Body of pancreas (tissue), 4 donors: ENCODE results near the gene KLHL29. TPM values are rescaled to one million over a fixed set of nuclear protein-coding genes. Genes with fewer than 3 reads are reported as not detected.

Source experiments
- ATAC-seq: fragments of 150-250 bp; one replicate; pipeline ENCODE4 v1.9.1; 2016
- DNase-seq, 4 donors: peaks; one replicate each; pipeline ENCODE4 v3.0.0-alpha.2; 2019
- H3K27ac ChIP-seq, 4 donors: fragments of 200-600 bp; sonication (generic); 1 replicate in 3 of 4; 2 replicates in 1 of 4; pipeline versions ENCODE4 v1.5.1 to v1.6.1; 2016 to 2019; ENCODE audit warnings: mild to moderate bottlenecking in 1 of 4, mixed read lengths in 1 of 4, moderate library complexity in 1 of 4
- H3K27me3 ChIP-seq, 2 donors: fragments of 200-600 bp; sonication (generic); one replicate each; pipeline ENCODE4 v1.6.0; 2016; ENCODE audit warnings: mild to moderate bottlenecking in 1 of 2
- H3K36me3 ChIP-seq, 2 donors: fragments of 200-600 bp; sonication (generic); replicated peaks in 1 of 2; 2 replicates each; pipeline ENCODE4 v1.5.1; 2016; ENCODE audit warnings: low read depth in 2 of 2; ENCODE audit not compliant: insufficient read depth in 1 of 2
- H3K4me1 ChIP-seq: fragments of 200-600 bp; sonication (generic); one replicate; pipeline ENCODE4 v1.6.0; 2016
- H3K4me3 ChIP-seq, 2 donors: fragments of 200-600 bp; sonication (generic); 1 replicate in 1 of 2; 2 replicates in 1 of 2; pipeline ENCODE4 v1.5.1; 2016 to 2019
- H3K9me3 ChIP-seq, 3 donors: fragments of 200-600 bp; sonication (generic); 1 replicate in 2 of 3; 2 replicates in 1 of 3; pipeline ENCODE4 v1.5.1; 2016
- POLR2A ChIP-seq, 3 donors: fragments of 450-650 bp; IDR thresholded peaks; one replicate each; pipeline ENCODE4 v1.6.1; 2016; ENCODE audit warnings: antibody characterized with exemption in 3 of 3, mild to moderate bottlenecking in 2 of 3
- WGBS, 2 donors: methylation state at CpG; one replicate each; pipeline ENCODE4 v1.1.5; 2017; 5-methylcytosine and 5-hydroxymethylcytosine counted together
- intact Hi-C: fragments of 100-400 bp; cut with DNase I; formaldehyde crosslinking; loops from one replicate; pipeline ENCODE4 v1.15.1; 2023
- total RNA-seq, 2 donors: library from RNA; depleted of rRNA; stranded (reverse); fragments of >200 nt; gene quantifications; one replicate each; pipeline ENCODE4 v1.1.0, GENCODE V29; 2016
- TF ChIP-seq, protein P1 (sequence below), 7 experiments: fragments of 450-650 bp in 4 of 7; fragments of 200-600 bp in 3 of 7; sonication (generic) in 3 of 7; IDR thresholded peaks; one replicate each; pipeline ENCODE4 v1.5.1; 2016 to 2019; ENCODE audit warnings: antibody characterized with exemption in 7 of 7

The KLHL29 gene
- total RNA-seq, 2 donors from 2014 or later = 4.0 to 4.4 TPM

DNA sequence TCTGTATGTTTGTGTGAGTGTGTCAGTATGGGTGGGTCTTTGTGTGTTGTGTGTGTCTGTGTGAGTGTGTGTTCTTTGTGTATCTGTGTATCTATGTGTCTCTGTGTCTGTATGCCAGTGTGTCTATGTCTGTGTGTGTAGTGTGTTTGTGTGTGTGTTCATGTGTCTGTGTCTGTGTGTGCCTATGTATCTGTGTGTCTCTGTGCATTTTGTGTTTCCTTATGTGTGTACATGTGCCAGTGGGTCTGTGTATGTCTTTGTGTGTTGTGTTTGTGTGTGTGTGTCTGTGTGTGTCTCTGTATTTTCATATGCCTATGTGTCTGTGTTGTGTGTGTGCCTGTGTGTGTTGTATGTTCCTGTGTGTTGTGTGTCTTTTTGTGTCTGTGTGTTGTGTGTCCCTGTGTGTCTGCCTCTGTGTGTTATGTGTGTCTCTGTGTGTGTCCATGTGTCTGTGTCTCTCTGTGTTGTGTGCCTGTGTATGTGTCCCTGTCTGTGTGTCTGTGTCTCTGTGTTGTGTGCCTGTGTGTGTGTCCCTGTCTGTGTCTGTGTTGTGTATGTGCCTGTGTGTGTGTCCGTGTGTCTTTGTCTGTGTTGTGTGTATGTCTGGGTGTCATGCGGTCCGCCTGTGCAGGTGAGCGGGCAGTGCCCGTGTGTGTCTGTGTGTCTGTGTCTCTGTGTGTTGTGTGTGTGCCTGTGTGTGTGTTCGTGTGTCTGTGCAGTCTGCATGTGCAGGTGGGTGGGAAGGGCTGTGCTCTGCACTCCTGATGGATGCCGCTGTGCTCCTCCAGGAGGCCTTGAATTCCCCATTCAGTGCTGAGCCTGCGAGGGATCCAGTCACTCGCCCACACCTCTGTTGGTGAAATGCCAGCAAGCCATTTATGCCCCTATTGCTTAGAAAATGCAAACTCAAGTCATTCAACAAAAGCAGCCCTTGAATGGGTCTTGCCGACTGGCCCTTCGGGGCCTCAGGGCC lies 37.4 kb downstream of the KLHL29 start:
- DNase-seq = no peak
- peaks cover 9% of the 10 kb centered on the region for H3K4me1 ChIP-seq
- H3K27ac ChIP-seq = no peak overlapping the region
- no peak for TF ChIP-seq POLR2A (IDR thresholded peaks at IDR 0.05)
- TF ChIP-seq, protein P1, sequence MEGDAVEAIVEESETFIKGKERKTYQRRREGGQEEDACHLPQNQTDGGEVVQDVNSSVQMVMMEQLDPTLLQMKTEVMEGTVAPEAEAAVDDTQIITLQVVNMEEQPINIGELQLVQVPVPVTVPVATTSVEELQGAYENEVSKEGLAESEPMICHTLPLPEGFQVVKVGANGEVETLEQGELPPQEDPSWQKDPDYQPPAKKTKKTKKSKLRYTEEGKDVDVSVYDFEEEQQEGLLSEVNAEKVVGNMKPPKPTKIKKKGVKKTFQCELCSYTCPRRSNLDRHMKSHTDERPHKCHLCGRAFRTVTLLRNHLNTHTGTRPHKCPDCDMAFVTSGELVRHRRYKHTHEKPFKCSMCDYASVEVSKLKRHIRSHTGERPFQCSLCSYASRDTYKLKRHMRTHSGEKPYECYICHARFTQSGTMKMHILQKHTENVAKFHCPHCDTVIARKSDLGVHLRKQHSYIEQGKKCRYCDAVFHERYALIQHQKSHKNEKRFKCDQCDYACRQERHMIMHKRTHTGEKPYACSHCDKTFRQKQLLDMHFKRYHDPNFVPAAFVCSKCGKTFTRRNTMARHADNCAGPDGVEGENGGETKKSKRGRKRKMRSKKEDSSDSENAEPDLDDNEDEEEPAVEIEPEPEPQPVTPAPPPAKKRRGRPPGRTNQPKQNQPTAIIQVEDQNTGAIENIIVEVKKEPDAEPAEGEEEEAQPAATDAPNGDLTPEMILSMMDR (IDR thresholded peaks at IDR 0.05) = no peak
- 73 to 79% methylated on average over 9 to 11 of the region's 11 CpGs for WGBS, 2 donors
- no peak overlapping the region for H3K4me3 ChIP-seq
- no peak for ATAC-seq
- no peaks in the 10 kb centered on the region for H3K36me3 ChIP-seq
- H3K27me3 ChIP-seq = no peaks in the 10 kb centered on the region
- no peaks in the 10 kb centered on the region for H3K9me3 ChIP-seq
- intact Hi-C loops = no loop called here

DNA sequence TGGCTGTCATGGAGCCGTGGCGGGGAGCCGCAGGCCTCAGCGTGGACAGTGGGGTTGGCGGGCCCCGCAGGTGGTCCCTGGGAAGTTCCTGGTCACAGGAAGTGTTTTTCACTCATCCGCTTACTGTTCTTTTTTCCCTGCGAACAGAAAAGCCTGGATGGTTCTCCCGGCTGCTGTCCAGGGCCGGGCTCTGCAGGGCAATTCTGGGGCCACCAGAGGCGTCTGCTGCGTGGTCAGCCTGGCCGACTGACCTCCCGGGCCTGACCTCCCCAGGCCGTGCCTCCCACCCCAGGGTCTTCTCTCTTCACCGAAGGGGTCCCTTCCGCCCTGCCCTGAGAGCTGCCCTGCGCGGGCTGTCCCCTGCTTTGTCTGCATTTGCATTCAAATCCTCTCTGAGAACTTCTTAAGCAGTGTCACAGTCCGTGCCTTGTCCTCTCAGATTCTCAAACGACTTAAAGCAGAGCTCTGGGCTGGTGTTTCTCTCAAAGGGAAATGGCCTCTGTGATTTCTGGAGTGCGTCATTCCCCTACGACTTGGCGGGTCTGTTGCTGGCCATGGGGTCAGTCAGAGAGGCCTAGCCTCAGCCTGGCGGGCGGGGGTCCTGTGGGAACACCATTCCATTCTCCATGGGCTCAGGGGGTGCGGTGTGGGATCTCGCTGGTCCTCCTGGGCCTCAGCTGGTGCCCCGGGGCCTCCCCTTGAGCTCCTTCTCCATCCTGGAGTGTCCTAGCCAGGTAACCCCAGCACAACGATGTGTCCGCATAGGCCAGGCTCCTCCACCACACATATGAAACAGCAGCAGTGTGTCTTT lies 38.3 kb downstream of the KLHL29 start:
- H3K9me3 ChIP-seq = no peaks in the 10 kb centered on the region
- ATAC-seq = no peak
- intact Hi-C loops = no loop called here
- no peaks in the 10 kb centered on the region for H3K36me3 ChIP-seq
- DNase-seq = no peak
- H3K27me3 ChIP-seq = no peaks in the 10 kb centered on the region
- TF ChIP-seq, protein P1 (IDR thresholded peaks at IDR 0.05) = no peak
- TF ChIP-seq POLR2A (IDR thresholded peaks at IDR 0.05) = no peak
- H3K27ac ChIP-seq = no peak overlapping the region
- H3K4me3 ChIP-seq = no peak overlapping the region
- peaks cover 9% of the 10 kb centered on the region for H3K4me1 ChIP-seq
- WGBS, 2 donors = 81 to 88% methylated on average over 19 to 30 of the region's 31 CpGs

DNA sequence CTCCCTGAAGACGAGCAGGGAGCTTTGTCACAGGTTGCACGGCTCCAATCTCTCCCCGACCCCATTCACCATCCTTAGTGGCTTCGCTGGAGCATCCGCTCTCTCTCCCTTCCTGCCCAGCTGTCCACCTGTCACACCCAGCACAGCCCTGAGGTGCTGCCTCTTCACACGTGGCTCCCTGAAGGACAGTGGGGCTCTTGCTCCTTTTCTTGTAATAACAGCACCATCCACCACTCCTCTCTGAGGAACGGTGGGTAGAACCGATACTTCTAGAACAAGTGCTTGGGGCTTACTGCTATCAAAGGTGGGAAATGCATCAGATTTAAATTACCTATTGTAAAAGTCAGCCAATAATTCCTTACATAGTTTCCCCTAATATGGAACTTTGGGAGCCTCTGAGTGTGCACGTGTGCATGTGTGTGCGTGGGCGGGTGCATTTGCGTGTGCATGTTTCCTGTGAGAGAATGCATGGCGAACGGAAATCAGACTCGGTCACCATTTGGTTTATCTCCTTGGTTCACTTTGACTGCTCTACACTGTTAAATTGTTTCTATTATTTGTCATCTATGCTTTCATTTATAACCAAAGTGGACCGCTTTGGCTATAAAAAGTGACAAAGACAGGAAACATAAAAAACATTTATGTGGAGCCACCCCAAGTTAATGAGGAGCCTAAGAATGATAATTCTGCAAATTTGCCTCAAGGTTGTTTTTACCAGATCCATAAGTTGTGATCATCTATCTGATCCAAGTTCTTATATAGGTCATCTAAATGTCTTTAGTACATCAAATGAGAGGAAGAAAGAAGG lies 39.1 kb downstream of the KLHL29 start:
- no peak overlapping the region for H3K27ac ChIP-seq

DNA sequence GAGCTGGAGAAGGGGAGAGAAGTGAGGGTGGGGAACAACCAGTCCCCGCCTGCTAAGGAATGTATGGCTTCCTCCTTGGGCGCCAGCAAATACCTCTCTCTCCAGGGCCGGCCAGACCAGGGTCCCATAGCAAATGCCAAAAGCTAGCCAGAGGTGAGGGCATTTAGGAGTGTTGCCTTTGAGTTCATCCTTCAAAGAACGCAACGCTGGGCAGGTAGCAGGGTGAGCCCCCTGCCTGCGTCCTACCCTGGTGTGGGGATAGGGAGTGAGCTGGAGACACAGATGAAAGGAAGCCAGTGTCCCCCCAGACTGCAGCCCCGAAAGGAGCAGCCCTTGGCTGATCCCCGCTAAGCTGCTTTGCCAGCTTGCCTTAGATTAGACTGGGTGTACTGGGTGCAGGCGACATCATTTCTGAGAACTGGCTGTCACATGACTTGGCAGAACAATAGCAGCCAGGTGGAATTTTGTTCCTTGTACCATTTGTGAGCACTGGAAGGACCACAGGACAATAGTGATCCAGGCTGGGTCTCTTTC lies 40.4 kb downstream of the KLHL29 start:
- intact Hi-C loops = no loop called here
- Histone ChIP-seq H3K27ac (no peak overlapping the region), H3K9me3 (no peaks in the 10 kb centered on the region), H3K4me1 (peaks cover 9% of the 10 kb centered on the region), H3K27me3 (no peaks in the 10 kb centered on the region), H3K4me3 (no peak overlapping the region), H3K36me3 (no peaks in the 10 kb centered on the region)
- 66 to 70% methylated on average over 9 of the region's 9 CpGs for WGBS, 2 donors
- ATAC-seq (peak; percentile 35), DNase-seq (peak in 1 of 4 donors; percentile 16)
- TF ChIP-seq, protein P1 (IDR thresholded peaks at IDR 0.05) = no peak

More for the DNA sequence above, 39.1 kb downstream of the KLHL29 start:
- H3K4me3 ChIP-seq = no peak overlapping the region
- TF ChIP-seq, protein P1 (IDR thresholded peaks at IDR 0.05) = no peak
- TF ChIP-seq POLR2A (IDR thresholded peaks at IDR 0.05) = no peak
- intact Hi-C loops = no loop called here
- ATAC-seq = no peak
- no peak for DNase-seq
- peaks cover 9% of the 10 kb centered on the region for H3K4me1 ChIP-seq
- H3K36me3 ChIP-seq = no peaks in the 10 kb centered on the region
- no peaks in the 10 kb centered on the region for H3K27me3 ChIP-seq
- 79 to 82% methylated on average over 16 of the region's 16 CpGs for WGBS, 2 donors
- no peaks in the 10 kb centered on the region for H3K9me3 ChIP-seq
